Uterus (tissue), 2 donors: ENCODE results near the gene PIH1D1.

Source experiments
- CTCF ChIP-seq, 4 experiments: fragments of 200-600 bp in 2 of 4; fragments of 450-650 bp in 2 of 4; sonication (generic) in 2 of 4; IDR thresholded peaks; one replicate each; pipeline ENCODE4 v1.5.1; 2016 to 2019; ENCODE audit warnings: antibody characterized with exemption in 4 of 4, mild to moderate bottlenecking in 2 of 4, moderate library complexity in 1 of 4
- POLR2A ChIP-seq, 2 donors: fragments of 450-650 bp; IDR thresholded peaks; one replicate each; pipeline ENCODE4 v1.6.1; 2016; ENCODE audit warnings: antibody characterized with exemption in 2 of 2, mild to moderate bottlenecking in 1 of 2, moderate library complexity in 1 of 2

- TF ChIP-seq CTCF (IDR thresholded peaks at IDR 0.05) (no peak), POLR2A (IDR thresholded peaks at IDR 0.05) (no peak)
Measured at GRCh38 chr19:49496574-49497008, 45.0 kb upstream of the PIH1D1 start.
